ENCODE measurements around the gene MSL1. TPM values are rescaled to one million over a fixed set of nuclear protein-coding genes. Genes with fewer than 3 reads are reported as not detected.

MSL1 gene
- total and polyA plus RNA-seq, 2 of the 13 experiments (the other 11 are each of a cell fraction or from before 2014, with no cell fraction given), result 63.8 to 88.5 TPM

DNA sequence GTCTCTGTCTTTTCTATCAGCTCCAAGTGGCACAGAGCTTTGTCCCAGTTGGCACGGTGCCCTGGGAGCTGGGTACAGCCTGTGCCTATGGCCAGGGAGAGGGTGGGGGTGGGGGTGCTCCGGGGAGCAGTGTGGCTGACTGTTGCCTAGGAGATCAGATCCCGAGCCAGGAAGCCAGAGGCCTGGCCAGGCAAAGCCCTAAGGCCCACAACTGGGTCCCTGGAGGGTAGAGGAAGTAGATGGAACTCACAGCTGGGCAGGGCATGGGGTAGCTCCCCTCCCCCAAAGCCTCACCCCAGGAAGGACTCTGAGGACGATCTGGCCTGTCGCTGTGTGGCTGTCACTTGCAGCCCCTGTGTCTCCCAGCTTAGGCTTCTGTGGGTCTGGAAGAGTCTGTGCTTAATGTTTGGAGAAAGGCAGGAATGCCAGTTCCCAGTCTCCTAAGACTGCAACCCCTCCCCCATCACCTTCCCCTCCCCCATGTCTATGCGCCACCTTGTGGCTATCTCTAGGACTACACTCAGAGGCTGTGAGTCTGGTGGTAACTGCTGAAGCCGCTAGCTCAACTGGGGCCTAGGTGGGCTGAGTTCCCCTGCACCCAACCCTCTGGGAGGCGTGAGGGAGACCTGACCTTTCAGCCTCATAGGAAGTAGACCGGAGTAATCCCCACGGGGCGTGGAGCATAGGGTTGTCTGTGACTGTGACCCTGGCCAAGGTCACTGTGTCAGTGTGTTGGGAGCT is 46.4 kb upstream of the MSL1 start (continued):
- TF ChIP-seq, protein P1, sequence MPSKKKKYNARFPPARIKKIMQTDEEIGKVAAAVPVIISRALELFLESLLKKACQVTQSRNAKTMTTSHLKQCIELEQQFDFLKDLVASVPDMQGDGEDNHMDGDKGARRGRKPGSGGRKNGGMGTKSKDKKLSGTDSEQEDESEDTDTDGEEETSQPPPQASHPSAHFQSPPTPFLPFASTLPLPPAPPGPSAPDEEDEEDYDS (CRISPR knock-in tag; IDR thresholded peaks at IDR 0.05), result no peak
- TF ChIP-seq SMARCE1 (IDR thresholded peaks at IDR 0.05; ENCODE audit: borderline replicate concordance) (no peak), MED1 (CRISPR knock-in tag; IDR thresholded peaks at IDR 0.05) (no peak), ATRX (CRISPR knock-in tag; IDR thresholded peaks at IDR 0.05; ENCODE audit: borderline replicate concordance) (no peak), ZHX1 (CRISPR knock-in tag; IDR thresholded peaks at IDR 0.05; ENCODE audit: low read depth) (no peak), ZSCAN20 (CRISPR knock-in tag; IDR thresholded peaks at IDR 0.05; ENCODE audit: borderline replicate concordance) (no peak), POLR2A (IDR thresholded peaks at IDR 0.05; ENCODE audit: insufficient read depth in 1 of 2, low read depth in 2 of 2, low read length in 2 of 2) (no peak), TMF1 (CRISPR knock-in tag; IDR thresholded peaks at IDR 0.05; ENCODE audit: low read depth) (no peak), ZNF598 (CRISPR knock-in tag; IDR thresholded peaks at IDR 0.05; ENCODE audit: borderline replicate concordance) (no peak), HNRNPL (IDR thresholded peaks at IDR 0.05; ENCODE audit: low read depth, low read length) (0 out of 2 replicates have a peak, but pooled peaks have one; percentile 45), ERF (CRISPR knock-in tag; IDR thresholded peaks at IDR 0.05) (no peak), SCMH1 (CRISPR knock-in tag; IDR thresholded peaks at IDR 0.05; ENCODE audit: borderline replicate concordance) (no peak), RFX5 (IDR thresholded peaks at IDR 0.05; ENCODE audit: low read depth, low read length) (no peak), GRHL1 (CRISPR knock-in tag; conservative IDR thresholded peaks at IDR 0.05) (no peak), AGO1 (IDR thresholded peaks at IDR 0.05; ENCODE audit: low read depth, low read length, poor library complexity, severe bottlenecking) (no peak), NFIB (CRISPR knock-in tag; IDR thresholded peaks at IDR 0.05; ENCODE audit: borderline replicate concordance) (no peak), ZFP37 (CRISPR knock-in tag; IDR thresholded peaks at IDR 0.05; ENCODE audit: borderline replicate concordance) (no peak), MEIS2 (CRISPR knock-in tag; IDR thresholded peaks at IDR 0.05) (no peak), ZBTB3 (CRISPR knock-in tag; IDR thresholded peaks at IDR 0.05; ENCODE audit: borderline replicate concordance, low read depth) (no peak), TEAD2 (CRISPR knock-in tag; IDR thresholded peaks at IDR 0.05) (no peak), TBP (CRISPR knock-in tag; IDR thresholded peaks at IDR 0.05) (no peak)
- TF ChIP-seq, protein P2, sequence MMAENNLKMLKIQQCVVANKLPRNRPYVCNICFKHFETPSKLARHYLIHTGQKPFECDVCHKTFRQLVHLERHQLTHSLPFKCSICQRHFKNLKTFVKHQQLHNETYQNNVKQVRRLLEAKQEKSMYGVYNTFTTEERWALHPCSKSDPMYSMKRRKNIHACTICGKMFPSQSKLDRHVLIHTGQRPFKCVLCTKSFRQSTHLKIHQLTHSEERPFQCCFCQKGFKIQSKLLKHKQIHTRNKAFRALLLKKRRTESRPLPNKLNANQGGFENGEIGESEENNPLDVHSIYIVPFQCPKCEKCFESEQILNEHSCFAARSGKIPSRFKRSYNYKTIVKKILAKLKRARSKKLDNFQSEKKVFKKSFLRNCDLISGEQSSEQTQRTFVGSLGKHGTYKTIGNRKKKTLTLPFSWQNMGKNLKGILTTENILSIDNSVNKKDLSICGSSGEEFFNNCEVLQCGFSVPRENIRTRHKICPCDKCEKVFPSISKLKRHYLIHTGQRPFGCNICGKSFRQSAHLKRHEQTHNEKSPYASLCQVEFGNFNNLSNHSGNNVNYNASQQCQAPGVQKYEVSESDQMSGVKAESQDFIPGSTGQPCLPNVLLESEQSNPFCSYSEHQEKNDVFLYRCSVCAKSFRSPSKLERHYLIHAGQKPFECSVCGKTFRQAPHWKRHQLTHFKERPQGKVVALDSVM (CRISPR knock-in tag; IDR thresholded peaks at IDR 0.05), result no peak
- TF ChIP-seq, protein P3, sequence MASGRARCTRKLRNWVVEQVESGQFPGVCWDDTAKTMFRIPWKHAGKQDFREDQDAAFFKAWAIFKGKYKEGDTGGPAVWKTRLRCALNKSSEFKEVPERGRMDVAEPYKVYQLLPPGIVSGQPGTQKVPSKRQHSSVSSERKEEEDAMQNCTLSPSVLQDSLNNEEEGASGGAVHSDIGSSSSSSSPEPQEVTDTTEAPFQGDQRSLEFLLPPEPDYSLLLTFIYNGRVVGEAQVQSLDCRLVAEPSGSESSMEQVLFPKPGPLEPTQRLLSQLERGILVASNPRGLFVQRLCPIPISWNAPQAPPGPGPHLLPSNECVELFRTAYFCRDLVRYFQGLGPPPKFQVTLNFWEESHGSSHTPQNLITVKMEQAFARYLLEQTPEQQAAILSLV (CRISPR knock-in tag; IDR thresholded peaks at IDR 0.05; ENCODE audit: borderline replicate concordance), result peak; percentile 54; the same call in 1 of the 2 replicates
